ENCODE results near the gene FARSA. TPM values are rescaled to one million over a fixed set of nuclear protein-coding genes. Genes with fewer than 3 reads are reported as not detected.

Gene FARSA
- total and polyA plus RNA-seq, 2 of the 13 experiments (the other 11 are each of a cell fraction or from before 2014, with no cell fraction given): 25.9 to 72.0 TPM

- no TSS peak for BruUV-seq (replicated peaks)
- H3K4me3 ChIP-seq (replicated peaks in 1 of 3; ENCODE audit: insufficient read depth in 1 of 3, low read depth in 2 of 3, low read length in 3 of 3): no peak overlapping the region
- H3K36me3 ChIP-seq (replicated peaks in 1 of 2; ENCODE audit: control insufficient read depth in 1 of 2, insufficient read depth in 2 of 2, low read length in 2 of 2): peaks cover 35 to 54% of the 10 kb centered on the region in 2 experiments
Observed at GRCh38 chr19:12947702-12948611, 14.4 kb upstream of the FARSA start.

GRCh38 chr19:12946731-12947496, 13.4 kb upstream of the FARSA start:
- H3K27me3 ChIP-seq (ENCODE audit: control insufficient read depth in 1 of 2, insufficient read depth in 2 of 2, low read length in 2 of 2): no peaks in the 10 kb centered on the region; a peak in 1 of 5 replicates
- ChIA-PET POLR2A (interaction anchor here (0.6 to 1.8 kb wide), 14 partner anchors 9 to 1135 kb away, joined by 3 to 25 read pairs (median 3); partner anchors contain the start of genes DNASE2, FARSA, GADD45GIP1 and GET3), CTCF (ENCODE audit: low intra/inter-chr PET ratio, low total read pairs) (no interaction called here)
- DNase-seq (ENCODE audit: low spot score) (no peak), ATAC-seq (no peak), FAIRE-seq (peak; percentile 23)
- H4K20me1 ChIP-seq (ENCODE audit: insufficient read depth, low read length): no peaks in the 10 kb centered on the region; the same call in 1 of the 2 replicates
- intact Hi-C loops (cut with micrococcal nuclease; ENCODE audit: unreplicated experiment): no loop called here
- peak overlapping the region; percentile 82 to 89 (median 84) for H3K4me3 ChIP-seq (replicated peaks in 1 of 3; ENCODE audit: insufficient read depth in 1 of 3, low read depth in 2 of 3, low read length in 3 of 3)
- in situ Hi-C loops (cut with HindIII; ENCODE audit: extremely low pct_ligation_motif_present, low pct_unique_long_range_greater_than_20kb): no loop called here
- TF ChIP-seq JUNB (CRISPR knock-in tag; IDR thresholded peaks at IDR 0.05; ENCODE audit: borderline replicate concordance) (peak; percentile 31; the same call in 1 of the 2 replicates), THRA (CRISPR knock-in tag; IDR thresholded peaks at IDR 0.05; ENCODE audit: borderline replicate concordance) (no peak)
- BruUV-seq (replicated peaks): TSS peak; percentile 61
- peak overlapping the region; percentile 91 for H3K27ac ChIP-seq (ENCODE audit: extremely low read length, insufficient read depth, low read length)
- H3K79me2 ChIP-seq (ENCODE audit: insufficient read depth, low read length): peaks cover 22% of the 10 kb centered on the region
- no peak overlapping the region for H2AFZ ChIP-seq (ENCODE audit: low read length)
- peaks cover 28% of the 10 kb centered on the region for H3K4me1 ChIP-seq (ENCODE audit: insufficient read depth, low read length)
- 40% methylated on average over 14 of the region's 14 CpGs for WGBS (ENCODE audit: low lambda C conversion rate)
- H3K36me3 ChIP-seq (replicated peaks in 1 of 2; ENCODE audit: control insufficient read depth in 1 of 2, insufficient read depth in 2 of 2, low read length in 2 of 2): peaks cover 31 to 55% of the 10 kb centered on the region in 2 experiments
- H3K9me3 ChIP-seq (ENCODE audit: low read length): no peaks in the 10 kb centered on the region
- peak overlapping the region; percentile 91 for H3K9ac ChIP-seq (ENCODE audit: insufficient read depth, low read depth, low read length)
- peak overlapping the region; percentile 74 for H3K4me2 ChIP-seq (ENCODE audit: low read depth, low read length)

More at GRCh38 chr19:12947702-12948611, 14.4 kb upstream of the FARSA start:
- TF ChIP-seq ZNF432 (CRISPR knock-in tag; IDR thresholded peaks at IDR 0.05; ENCODE audit: borderline replicate concordance): no peak
- TF ChIP-seq RBFOX2 (IDR thresholded peaks at IDR 0.05; ENCODE audit: low read depth, low read length): 0 out of 2 replicates have a peak, but pooled peaks have one; percentile 6
- TF ChIP-seq ZFX (CRISPR knock-in tag; IDR thresholded peaks at IDR 0.05; ENCODE audit: low read depth): no peak
- TF ChIP-seq POLR2G (IDR thresholded peaks at IDR 0.05; ENCODE audit: low read depth, low read length): peak; percentile 33; the same call in 1 of the 2 replicates
- TF ChIP-seq ETV6 (CRISPR knock-in tag; conservative IDR thresholded peaks at IDR 0.05): no peak
- no peak for TF ChIP-seq SP4 (CRISPR knock-in tag; IDR thresholded peaks at IDR 0.05)
- peak overlapping the region; percentile 91; the same call in 1 of the 2 replicates for H3K9ac ChIP-seq (ENCODE audit: insufficient read depth, low read depth, low read length)
- H3K27me3 ChIP-seq (ENCODE audit: control insufficient read depth in 1 of 2, insufficient read depth in 2 of 2, low read length in 2 of 2): no peaks in the 10 kb centered on the region; a peak in 1 of 5 replicates
- WGBS (ENCODE audit: low lambda C conversion rate): 96% methylated on average over 15 of the region's 28 CpGs
- CTCF ChIA-PET (ENCODE audit: low intra/inter-chr PET ratio, low total read pairs): no interaction called here
- peaks cover 19% of the 10 kb centered on the region for H3K4me1 ChIP-seq (ENCODE audit: insufficient read depth, low read length)
- POLR2A ChIA-PET: interaction anchor here (0.7 kb wide), 1 partner anchor 10 kb away, joined by 3 read pairs; no protein-coding TSS in a partner anchor
- peak overlapping the region; percentile 91 for H3K27ac ChIP-seq (ENCODE audit: extremely low read length, insufficient read depth, low read length)
- intact Hi-C loops (cut with micrococcal nuclease; ENCODE audit: unreplicated experiment) (no loop called here), in situ Hi-C loops (cut with HindIII; ENCODE audit: extremely low pct_ligation_motif_present, low pct_unique_long_range_greater_than_20kb) (no loop called here)
- no peak for ATAC-seq
- H2AFZ ChIP-seq (ENCODE audit: low read length): no peak overlapping the region
- no peaks in the 10 kb centered on the region; the same call in 1 of the 2 replicates for H4K20me1 ChIP-seq (ENCODE audit: insufficient read depth, low read length)
- no peaks in the 10 kb centered on the region for H3K9me3 ChIP-seq (ENCODE audit: low read length)
- DNase-seq (ENCODE audit: low spot score): no peak
- peaks cover 22% of the 10 kb centered on the region for H3K79me2 ChIP-seq (ENCODE audit: insufficient read depth, low read length)
- peak overlapping the region; percentile 74 for H3K4me2 ChIP-seq (ENCODE audit: low read depth, low read length)
- FAIRE-seq: no peak

Data from HepG2 (cell line).